Measurements from ENCODE around the gene SLC9A1. TPM values are rescaled to one million over a fixed set of nuclear protein-coding genes. Genes with fewer than 3 reads are reported as not detected.

The SLC9A1 gene
- total and polyA plus RNA-seq, 2 of the 8 experiments (the other 6 are each of a cell fraction or from before 2014, with no cell fraction given) = 11.3 to 25.1 TPM

DNA sequence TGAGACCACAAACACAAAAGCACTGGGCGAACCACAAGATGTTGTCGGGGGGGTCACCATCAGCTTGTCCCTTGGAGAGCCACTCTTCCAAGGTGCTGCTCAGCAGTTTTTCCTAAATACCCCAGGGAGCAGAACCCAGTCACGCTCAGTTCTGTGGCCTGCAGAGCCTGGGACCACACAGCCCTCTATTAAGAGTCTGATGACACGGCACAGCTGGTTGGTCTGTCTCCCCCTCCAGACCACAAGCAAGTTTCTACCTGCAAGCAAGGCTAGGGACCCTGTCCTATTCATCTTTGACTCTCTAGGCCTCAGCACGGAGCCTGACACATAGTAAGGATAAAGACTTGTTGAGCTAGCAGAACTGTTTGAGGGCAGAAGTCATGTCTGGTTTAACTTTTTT is 28.5 kb downstream of the SLC9A1 start:
- Histone ChIP-seq H3K56ac (replicated peaks; ENCODE audit: insufficient read length, low read depth, low read length) (no peak overlapping the region), H2AFZ (ENCODE audit: low read length) (no peak overlapping the region), H2AK5ac (ENCODE audit: low read depth, low read length) (no peak overlapping the region), H4K5ac (ENCODE audit: insufficient read length, low read depth, low read length) (no peak overlapping the region), H4K20me1 (replicated peaks in 1 of 2; ENCODE audit: control insufficient read depth in 1 of 2, insufficient read depth in 2 of 2, low read length in 2 of 2) (peaks cover 0 to 2% of the 10 kb centered on the region in 2 experiments), H3K79me1 (ENCODE audit: low read depth, low read length) (peaks cover 2% of the 10 kb centered on the region; the same call in 1 of the 2 replicates), H3K4me1 (replicated peaks in 1 of 4; ENCODE audit: control insufficient read depth in 3 of 4, insufficient read depth in 4 of 4, low read length in 3 of 4) (peaks cover 0 to 5% (median 2%) of the 10 kb centered on the region in 4 experiments; a peak in 3 of 7 replicates), H3K79me2 (ENCODE audit: control insufficient read depth in 1 of 2, insufficient read depth in 2 of 2, low read length in 2 of 2) (no peaks in the 10 kb centered on the region), H3K27ac (ENCODE audit: low read depth, low read length) (no peak overlapping the region), H3K4me2 (ENCODE audit: insufficient read depth in 1 of 2, low read depth in 2 of 2, low read length in 2 of 2) (no peak overlapping the region), H3K36me3 (ENCODE audit: control insufficient read depth in 2 of 4, insufficient read depth in 4 of 4, low read length in 3 of 4) (no peaks in the 10 kb centered on the region), H3K18ac (ENCODE audit: extremely low read depth, low read length) (no peak overlapping the region), H2BK15ac (ENCODE audit: low read length) (no peak overlapping the region), H2BK12ac (ENCODE audit: low read depth, low read length) (no peak overlapping the region), H3K27me3 (replicated peaks in 1 of 4; ENCODE audit: control insufficient read depth in 3 of 4, extremely low read depth in 1 of 4, insufficient read depth in 3 of 4, low read length in 3 of 4) (no peaks in the 10 kb centered on the region), H2BK20ac (ENCODE audit: low read length) (no peak overlapping the region), H3K9ac (replicated peaks in 1 of 4; ENCODE audit: extremely low read depth in 1 of 4, low read depth in 3 of 4, low read length in 3 of 4) (no peak overlapping the region), H2BK120ac (replicated peaks; ENCODE audit: low read depth, low read length) (no peak overlapping the region), H3K23me2 (ENCODE audit: low read depth, low read length) (no peaks in the 10 kb centered on the region), H4K91ac (replicated peaks; ENCODE audit: insufficient read length, low read length) (no peak overlapping the region), H4K8ac (ENCODE audit: extremely low read depth, insufficient read depth, low read length) (no peak overlapping the region), H3K4me3 (ENCODE audit: extremely low read depth in 1 of 4, insufficient read depth in 2 of 4, low read depth in 3 of 4, low read length in 4 of 4) (no peak overlapping the region), H3K4ac (replicated peaks; ENCODE audit: insufficient read length, low read depth, low read length) (no peak overlapping the region), H3K14ac (ENCODE audit: insufficient read length) (no peak overlapping the region), H2BK5ac (ENCODE audit: low read depth, low read length) (no peak overlapping the region), H3K9me3 (ENCODE audit: insufficient read depth in 2 of 2, low read depth in 1 of 2, low read length in 1 of 2) (no peaks in the 10 kb centered on the region), H3K23ac (ENCODE audit: insufficient read length) (no peak overlapping the region)
- POLR2A ChIA-PET (ENCODE audit: partially characterized antibody) = interaction anchor here (3.6 kb wide), 1 partner anchor 27 kb away, joined by 18 read pairs; the partner anchor contains the start of gene SLC9A1
- DNase-seq (ENCODE audit: low read depth in 1 of 2, low spot score in 2 of 2) = no peak
- CTCF ChIA-PET (ENCODE audit: partially characterized antibody) = interaction anchor here (1.3 to 12.7 kb wide), 6 partner anchors 9 to 80 kb away, joined by 4 to 114 read pairs (median 12); no protein-coding TSS in a partner anchor
- 95% methylated on average over 5 of the region's 5 CpGs; no CpG with 5 or more reads in 1 of the 2 experiments for WGBS, 2 experiments (ENCODE audit: extremely low coverage in 1 of 2, insufficient coverage in 1 of 2, insufficient read length in 1 of 2, insufficient replicate concordance in 2 of 2, low coverage in 1 of 2, low lambda C conversion rate in 2 of 2, missing lambda C conversion rate in 1 of 2)
- FAIRE-seq = no peak
- TF ChIP-seq SAP30 (IDR thresholded peaks at IDR 0.05; ENCODE audit: insufficient read depth, insufficient replicate concordance, low read length) = no peak
- TF ChIP-seq SIRT6 (IDR thresholded peaks at IDR 0.05; ENCODE audit: low read length) = no peak
- TF ChIP-seq BCL11A (IDR thresholded peaks at IDR 0.05; ENCODE audit: low read depth in 2 of 2, low read length in 2 of 2) = no peak
- TF ChIP-seq YY1 (IDR thresholded peaks at IDR 0.05; ENCODE audit: low read depth, low read length) = no peak
- TF ChIP-seq MAFK (IDR thresholded peaks at IDR 0.05; ENCODE audit: low read depth, low read length) = no peak
- TF ChIP-seq EP300 (IDR thresholded peaks at IDR 0.05; ENCODE audit: borderline replicate concordance in 1 of 2, low read depth in 2 of 2, low read length in 2 of 2) = no peak

Data from H1 (cell line).